ENCODE data around the gene IFT80. TPM values are rescaled to one million over a fixed set of nuclear protein-coding genes. Genes with fewer than 3 reads are reported as not detected.
A peak's percentile ranks its signal among the peaks of the same experiment; 100 is the strongest.

Gene IFT80
- total and polyA plus RNA-seq, 8 donors, result 2.3 to 49.4 (median 11.0) TPM

GRCh38 chr3:160210799-160211221, 188.2 kb downstream of the IFT80 start:
- intact Hi-C loops (cut with DNase I; ENCODE audit: low total_unique reads), result no loop called here
- WGBS, 5 donors, result 76 to 89% (median 84%) methylated on average over 1 of the region's 1 CpG
- TF ChIP-seq CTCF (IDR thresholded peaks at IDR 0.05) (no peak), POLR2AphosphoS5 (IDR thresholded peaks at IDR 0.05) (no peak), EP300 (IDR thresholded peaks at IDR 0.05) (no peak), POLR2A (IDR thresholded peaks at IDR 0.05) (no peak)
- Histone ChIP-seq H3K27ac (no peak overlapping the region), H3K27me3 (no peaks in the 10 kb centered on the region), H3K9me3 (no peaks in the 10 kb centered on the region), H3K4me3 (no peak overlapping the region), H3K36me3 (no peaks in the 10 kb centered on the region), H3K4me1 (peaks cover 0 to 3% (median 0%) of the 10 kb centered on the region in 4 donors)
- peak in 1 of 2 donors; percentile 16 for DNase-seq

GRCh38 chr3:160210341-160210740, 188.7 kb downstream of the IFT80 start:
- Histone ChIP-seq H3K36me3 (no peaks in the 10 kb centered on the region), H3K4me3 (no peak overlapping the region), H3K27me3 (no peaks in the 10 kb centered on the region), H3K4me1 (peaks cover 0 to 3% (median 0%) of the 10 kb centered on the region in 4 donors), H3K9me3 (no peaks in the 10 kb centered on the region), H3K27ac (no peak overlapping the region)
- intact Hi-C loops (cut with DNase I; ENCODE audit: low total_unique reads), result no loop called here
- no peak for DNase-seq
- TF ChIP-seq POLR2AphosphoS5 (IDR thresholded peaks at IDR 0.05) (no peak), EP300 (IDR thresholded peaks at IDR 0.05) (no peak), POLR2A (IDR thresholded peaks at IDR 0.05) (no peak), CTCF (IDR thresholded peaks at IDR 0.05) (no peak)
- WGBS, 5 donors, result 82 to 100% (median 94%) methylated on average over 1 of the region's 1 CpG

Small RNA genes within 50 kb of the gene (small RNA-seq; reads per million reads assigned to genes)
- gene MIR15B, result 7.8 to 27.3 (median 20.1) reads per million in 4 donors
- 1.2 to 8.1 (median 2.4) reads per million in 4 donors for gene MIR16-2

Other genes starting within 250 kb of the IFT80 start
- 1 to 10 TPM in 1 of 5 donors, under 1 TPM in 2, not detected in 2; 0.29 to 1.9 (median 0.73) TPM for gene C3orf80, start 173.8 kb downstream of the IFT80 start, total RNA-seq
- 1 to 10 TPM in 1 of 3 donors, under 1 TPM in 1, not detected in 1; 0.31 to 1.2 TPM for gene C3orf80, start 173.8 kb downstream of the IFT80 start, polyA plus RNA-seq
- 100 to 1,000 TPM in 3 of 5 donors, 10 to 100 TPM in 2; 19.6 to 122 (median 113) TPM for gene SMC4, start 425 bp upstream of the IFT80 start, total RNA-seq
- 10 to 100 TPM; 12.8 to 52.7 (median 40.6) TPM for gene SMC4, start 425 bp upstream of the IFT80 start, polyA plus RNA-seq
- gene TRIM59, start 50.6 kb upstream of the IFT80 start, total RNA-seq, result 1 to 10 TPM in 3 of 5 donors, under 1 TPM in 1, not detected in 1; 0.29 to 8.6 (median 2.7) TPM
- 1 to 10 TPM in 1 of 3 donors, under 1 TPM in 2; 0.68 to 3.2 (median 0.76) TPM for gene TRIM59, start 50.6 kb upstream of the IFT80 start, polyA plus RNA-seq
- gene KPNA4, start 166.3 kb upstream of the IFT80 start, total RNA-seq, result 10 to 100 TPM in 4 of 5 donors, 1 to 10 TPM in 1; 3.8 to 41.7 (median 23.2) TPM
- gene KPNA4, start 166.3 kb upstream of the IFT80 start, polyA plus RNA-seq, result 10 to 100 TPM; 10.8 to 13.3 (median 11.3) TPM